GM18519 (cell line): ENCODE measurements around the gene F9.

Experiments used
- ATAC-seq: cut with Tn5 transposase; IDR thresholded peaks from one replicate; pipeline ENCODE4 v1.9.1; 2021; ENCODE audit warnings: mild to moderate bottlenecking, moderate library complexity; ENCODE audit not compliant: unreplicated experiment, low FRiP score

F9 gene

GRCh38 chrX:139585613-139586012 is 55.1 kb downstream of the F9 start:
- no peak for ATAC-seq

GRCh38 chrX:139596068-139596467 is 65.5 kb downstream of the F9 start:
- no peak for ATAC-seq

GRCh38 chrX:139600105-139600504 is 69.6 kb downstream of the F9 start:
- no peak for ATAC-seq
